Transverse colon (tissue), 4 donors: ENCODE measurements around the gene LRRC26. TPM values are rescaled to one million over a fixed set of nuclear protein-coding genes. Genes with fewer than 3 reads are reported as not detected.

Experiments used
- DNase-seq: peaks from one replicate; pipeline ENCODE4 v3.0.0-alpha.2; 2019
- H3K27ac ChIP-seq, 4 donors: fragments of 200-600 bp; sonication (generic); 2 replicates each; pipeline ENCODE4 v1.5.1; 2016 to 2018; ENCODE audit warnings: inconsistent platforms in 4 of 4
- H3K27me3 ChIP-seq: fragments of 200-600 bp; sonication (generic); 2 replicates; pipeline ENCODE4 v1.5.1; 2017; ENCODE audit warnings: inconsistent platforms
- H3K36me3 ChIP-seq, 4 donors: fragments of 200-600 bp; sonication (generic); 2 replicates each; pipeline ENCODE4 v1.5.1; 2017 to 2019; ENCODE audit warnings: inconsistent platforms in 4 of 4
- H3K4me1 ChIP-seq, 4 donors: fragments of 200-600 bp; sonication (generic); 2 replicates each; pipeline ENCODE4 v1.5.1; 2017 to 2020; ENCODE audit warnings: inconsistent platforms in 4 of 4
- H3K4me3 ChIP-seq, 4 donors: fragments of 200-600 bp; sonication (generic); 1 replicate in 1 of 4; 2 replicates in 3 of 4; pipeline versions ENCODE4 v1.5.1 to v1.6.1; 2017 to 2019; ENCODE audit warnings: inconsistent platforms in 4 of 4
- H3K9me3 ChIP-seq, 2 donors: fragments of 200-600 bp; sonication (generic); 2 replicates each; pipeline ENCODE4 v1.5.1; 2017 to 2019; ENCODE audit warnings: inconsistent platforms in 2 of 2
- EP300 ChIP-seq: sonication (generic); formaldehyde crosslinking; IDR thresholded peaks from one replicate; pipeline ENCODE4 v1.6.1; 2017; ENCODE audit warnings: antibody characterized with exemption, low read depth
- POLR2A ChIP-seq: fragments of 450-650 bp; IDR thresholded peaks from one replicate; pipeline ENCODE4 v1.6.1; 2016; ENCODE audit warnings: antibody characterized with exemption, mild to moderate bottlenecking, moderate library complexity
- POLR2AphosphoS5 ChIP-seq, 3 donors: sonication (generic); formaldehyde crosslinking; IDR thresholded peaks; one replicate each; pipeline ENCODE4 v1.6.1; 2016; ENCODE audit warnings: antibody characterized with exemption in 3 of 3
- WGBS, 2 donors: methylation state at CpG; one replicate each; pipeline ENCODE4 v1.1.5; 2018; ENCODE audit warnings: low coverage in 1 of 2; 5-methylcytosine and 5-hydroxymethylcytosine counted together
- in situ Hi-C, 4 donors: fragments of 200-750 bp; cut with MboI; loops; one replicate each; pipeline versions ENCODE4 v1.15.0 to v1.15.1; 2017; ENCODE audit warnings: low sequenced_read_pairs in 3 of 4, low pct_ligation_motif_present in 1 of 4, low pct_unique_long_range_greater_than_20kb in 1 of 4
- intact Hi-C: fragments of 100-400 bp; cut with DNase I; formaldehyde crosslinking; loops from one replicate; pipeline ENCODE4 v1.15.1; 2023; ENCODE audit warnings: low total_unique reads
- total RNA-seq, 4 donors: library from RNA; depleted of rRNA; stranded (reverse); fragments of >200 nt; gene quantifications; one replicate each; pipeline ENCODE4 v1.1.0, GENCODE V29; 2016
- TF ChIP-seq, protein P1 (sequence below), 5 experiments: fragments of 200-600 bp in 3 of 5; fragments of 450-650 bp in 2 of 5; sonication (generic) in 3 of 5; IDR thresholded peaks; 1 replicate in 2 of 5; 2 replicates in 3 of 5; pipeline ENCODE4 v1.5.1; 2016 to 2017; ENCODE audit warnings: antibody characterized with exemption in 5 of 5, inconsistent platforms in 3 of 5, mild to moderate bottlenecking in 2 of 5, moderate library complexity in 1 of 5

LRRC26 gene
- total RNA-seq, 4 donors from 2014 or later: 31.8 to 437 (median 64.8) TPM

DNA sequence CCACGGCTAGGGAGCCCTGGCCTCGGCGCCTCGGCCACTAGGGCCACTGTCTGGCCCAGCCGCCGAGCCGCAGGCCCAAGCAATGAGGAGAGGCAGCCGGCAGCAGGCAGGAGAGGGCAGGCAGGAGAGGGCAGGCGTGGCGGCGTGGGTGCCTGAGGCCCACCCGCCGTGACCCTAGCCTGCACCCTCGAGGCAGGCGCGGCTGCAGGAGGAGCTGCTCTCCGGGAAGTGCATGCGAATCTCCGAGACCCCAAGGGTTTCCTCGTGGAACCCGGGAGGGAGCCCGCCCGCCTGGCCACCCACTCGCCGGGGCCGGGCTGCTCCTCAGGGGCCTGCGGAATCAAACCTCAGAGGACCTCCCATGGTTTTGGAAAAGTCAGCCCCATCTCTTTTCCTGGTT, 21.6 kb downstream of the LRRC26 start:
- H3K27me3 ChIP-seq: peaks cover 39% of the 10 kb centered on the region
- no peak overlapping the region for H3K4me3 ChIP-seq
- H3K4me1 ChIP-seq: no peaks in the 10 kb centered on the region
- DNase-seq: no peak
- H3K9me3 ChIP-seq: no peaks in the 10 kb centered on the region
- in situ Hi-C loops: no loop called here
- H3K27ac ChIP-seq: no peak overlapping the region
- intact Hi-C loops: no loop called here
- no peaks in the 10 kb centered on the region for H3K36me3 ChIP-seq
- no peak for TF ChIP-seq POLR2AphosphoS5 (IDR thresholded peaks at IDR 0.05)
- WGBS, 2 donors: 80 to 90% methylated on average over 1 to 17 of the region's 27 CpGs

DNA sequence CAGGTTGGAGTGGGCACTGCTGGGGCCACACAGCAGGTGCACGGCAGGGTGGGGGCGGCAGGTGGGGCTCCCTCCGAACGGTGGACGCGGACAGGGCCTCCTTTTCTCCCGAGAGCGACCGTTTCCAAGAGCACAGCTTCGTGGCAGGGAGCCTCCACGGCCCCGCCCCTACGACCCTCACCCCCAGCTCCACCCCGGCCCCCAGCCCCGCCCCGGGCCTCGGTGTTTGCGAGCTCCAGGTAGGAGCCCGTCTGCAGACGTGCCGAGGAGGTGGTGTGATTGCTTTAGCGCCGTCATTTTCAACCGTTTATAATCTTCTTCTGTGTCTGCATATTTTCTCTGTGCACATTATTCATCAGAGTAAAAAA, 22.1 kb downstream of the LRRC26 start:
- in situ Hi-C loops (no loop called here), intact Hi-C loops (no loop called here)
- no peaks in the 10 kb centered on the region for H3K4me1 ChIP-seq
- no peaks in the 10 kb centered on the region for H3K36me3 ChIP-seq
- DNase-seq: no peak
- H3K4me3 ChIP-seq: no peak overlapping the region
- WGBS, 2 donors: 17% methylated on average over 24 of the region's 24 CpGs; no CpG with 5 or more reads in 1 of the 2 donors
- peaks cover 43% of the 10 kb centered on the region for H3K27me3 ChIP-seq
- no peaks in the 10 kb centered on the region for H3K9me3 ChIP-seq
- no peak overlapping the region for H3K27ac ChIP-seq
- TF ChIP-seq EP300: no peak
- no peak for TF ChIP-seq POLR2A
- TF ChIP-seq, protein P1, sequence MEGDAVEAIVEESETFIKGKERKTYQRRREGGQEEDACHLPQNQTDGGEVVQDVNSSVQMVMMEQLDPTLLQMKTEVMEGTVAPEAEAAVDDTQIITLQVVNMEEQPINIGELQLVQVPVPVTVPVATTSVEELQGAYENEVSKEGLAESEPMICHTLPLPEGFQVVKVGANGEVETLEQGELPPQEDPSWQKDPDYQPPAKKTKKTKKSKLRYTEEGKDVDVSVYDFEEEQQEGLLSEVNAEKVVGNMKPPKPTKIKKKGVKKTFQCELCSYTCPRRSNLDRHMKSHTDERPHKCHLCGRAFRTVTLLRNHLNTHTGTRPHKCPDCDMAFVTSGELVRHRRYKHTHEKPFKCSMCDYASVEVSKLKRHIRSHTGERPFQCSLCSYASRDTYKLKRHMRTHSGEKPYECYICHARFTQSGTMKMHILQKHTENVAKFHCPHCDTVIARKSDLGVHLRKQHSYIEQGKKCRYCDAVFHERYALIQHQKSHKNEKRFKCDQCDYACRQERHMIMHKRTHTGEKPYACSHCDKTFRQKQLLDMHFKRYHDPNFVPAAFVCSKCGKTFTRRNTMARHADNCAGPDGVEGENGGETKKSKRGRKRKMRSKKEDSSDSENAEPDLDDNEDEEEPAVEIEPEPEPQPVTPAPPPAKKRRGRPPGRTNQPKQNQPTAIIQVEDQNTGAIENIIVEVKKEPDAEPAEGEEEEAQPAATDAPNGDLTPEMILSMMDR (IDR thresholded peaks at IDR 0.05): no peak
- no peak for TF ChIP-seq POLR2AphosphoS5 (IDR thresholded peaks at IDR 0.05)

- TF ChIP-seq, protein P1 (IDR thresholded peaks at IDR 0.05): no peak
- TF ChIP-seq POLR2AphosphoS5 (IDR thresholded peaks at IDR 0.05): no peak
- no peaks in the 10 kb centered on the region for H3K4me1 ChIP-seq
- intact Hi-C loops (no loop called here), in situ Hi-C loops (no loop called here)
- H3K4me3 ChIP-seq: no peak overlapping the region
- H3K36me3 ChIP-seq: no peaks in the 10 kb centered on the region
- no peak for DNase-seq
- H3K27me3 ChIP-seq: peaks cover 49% of the 10 kb centered on the region
- H3K9me3 ChIP-seq: no peaks in the 10 kb centered on the region
- WGBS, 2 donors: 81% methylated on average over 25 of the region's 26 CpGs; no CpG with 5 or more reads in 1 of the 2 donors
- no peak overlapping the region for H3K27ac ChIP-seq
These were observed 22.6 kb downstream of the LRRC26 start for GRCh38 chr9:137147091-137147792.

GRCh38 chr9:137146527-137146918, 23.3 kb downstream of the LRRC26 start:
- Histone ChIP-seq H3K4me1 (no peaks in the 10 kb centered on the region), H3K36me3 (no peaks in the 10 kb centered on the region), H3K4me3 (no peak overlapping the region), H3K9me3 (no peaks in the 10 kb centered on the region), H3K27ac (no peak overlapping the region), H3K27me3 (peaks cover 55% of the 10 kb centered on the region)
- WGBS, 2 donors: 56% methylated on average over 7 of the region's 9 CpGs; no CpG with 5 or more reads in 1 of the 2 donors
- in situ Hi-C loops: no loop called here
- intact Hi-C loops: no loop called here
- TF ChIP-seq, protein P1 (IDR thresholded peaks at IDR 0.05): no peak
- no peak for DNase-seq
